WTC11 (cell line): ENCODE results near the gene SOWAHA.

Experiments used
- ATF2 ChIP-seq: sonication (generic); formaldehyde crosslinking; IDR thresholded peaks from 2 replicates; pipeline ENCODE4 v1.8.1; 2022; ENCODE audit warnings: low read depth, missing genetic modification reagents, borderline replicate concordance
- CTCF ChIP-seq: fragments of 200-600 bp; IDR thresholded peaks from 2 replicates; pipeline ENCODE4 v1.8.0; 2022; ENCODE audit warnings: antibody characterized with exemption
- FOXJ3 ChIP-seq: sonication (generic); formaldehyde crosslinking; IDR thresholded peaks from 2 replicates; pipeline ENCODE4 v1.9.0; 2021; ENCODE audit warnings: missing genetic modification reagents, mild to moderate bottlenecking, borderline replicate concordance
- FOXP1 ChIP-seq: sonication (generic); formaldehyde crosslinking; IDR thresholded peaks from 2 replicates; pipeline ENCODE4 v1.8.0; 2022; ENCODE audit warnings: missing genetic modification reagents, mild to moderate bottlenecking, moderate library complexity, borderline replicate concordance
- SP1 ChIP-seq: sonication (generic); formaldehyde crosslinking; conservative IDR thresholded peaks from 2 replicates; pipeline ENCODE4 v1.8.1; 2022; ENCODE audit warnings: missing genetic modification reagents
- ZBTB43 ChIP-seq: sonication (generic); formaldehyde crosslinking; IDR thresholded peaks from 2 replicates; pipeline ENCODE4 v1.8.1; 2023; ENCODE audit warnings: mild to moderate bottlenecking, missing genetic modification reagents

- no peak for TF ChIP-seq CTCF
- no peak for TF ChIP-seq SP1 (CRISPR knock-in tag)
- no peak for TF ChIP-seq ZBTB43
- TF ChIP-seq FOXP1 (CRISPR knock-in tag) = no peak
- TF ChIP-seq FOXJ3 = no peak
- TF ChIP-seq ATF2 (CRISPR knock-in tag) = no peak
Measured at GRCh38 chr5:132828846-132829494, 15.9 kb downstream of the SOWAHA start.
